ENCODE results near the gene SLC6A11. TPM values are rescaled to one million over a fixed set of nuclear protein-coding genes. Genes with fewer than 3 reads are reported as not detected.

The SLC6A11 gene
- total RNA-seq, 1 experiment from 2014 or later = 1.6 TPM

- no peak for DNase-seq (ENCODE audit: low read depth)
These were observed 72.6 kb downstream of the SLC6A11 start for GRCh38 chr3:10888518-10889090.

GRCh38 chr3:10889206-10889960 lies 73.4 kb downstream of the SLC6A11 start:
- DNase-seq (ENCODE audit: low read depth) = no peak

GRCh38 chr3:10890665-10891064 lies 74.6 kb downstream of the SLC6A11 start:
- DNase-seq (ENCODE audit: low read depth) = no peak

GRCh38 chr3:10892622-10893021 lies 76.6 kb downstream of the SLC6A11 start:
- DNase-seq (ENCODE audit: low read depth) = no peak

- DNase-seq (ENCODE audit: low read depth) = no peak
These were observed 85.4 kb downstream of the SLC6A11 start for GRCh38 chr3:10901296-10901945.

GRCh38 chr3:10907262-10907661 lies 91.2 kb downstream of the SLC6A11 start:
- no peak for DNase-seq (ENCODE audit: low read depth)

- no peak for DNase-seq (ENCODE audit: low read depth)
These were observed 94.3 kb downstream of the SLC6A11 start for GRCh38 chr3:10910367-10910766.

- no peak for DNase-seq (ENCODE audit: low read depth)
These were observed 95.4 kb downstream of the SLC6A11 start for GRCh38 chr3:10911350-10912002.

- no peak for DNase-seq (ENCODE audit: low read depth)
These were observed 96.8 kb downstream of the SLC6A11 start for GRCh38 chr3:10912786-10913185.

GRCh38 chr3:10915376-10915775 lies 99.3 kb downstream of the SLC6A11 start:
- no peak for DNase-seq (ENCODE audit: low read depth)

GRCh38 chr3:10917176-10917575 lies 101.1 kb downstream of the SLC6A11 start:
- DNase-seq (ENCODE audit: low read depth) = peak; percentile 70

GRCh38 chr3:10918011-10918410 lies 102.0 kb downstream of the SLC6A11 start:
- DNase-seq (ENCODE audit: low read depth) = no peak

GRCh38 chr3:10919636-10920035 lies 103.6 kb downstream of the SLC6A11 start:
- DNase-seq (ENCODE audit: low read depth) = no peak

- DNase-seq (ENCODE audit: low read depth) = no peak
These were observed 109.6 kb downstream of the SLC6A11 start for GRCh38 chr3:10925436-10926255.

GRCh38 chr3:10926256-10926810 lies 110.3 kb downstream of the SLC6A11 start:
- DNase-seq (ENCODE audit: low read depth) = no peak

GRCh38 chr3:10926811-10927521 lies 110.9 kb downstream of the SLC6A11 start:
- DNase-seq (ENCODE audit: low read depth) = peak; percentile 56

- DNase-seq (ENCODE audit: low read depth) = no peak
These were observed 111.5 kb downstream of the SLC6A11 start for GRCh38 chr3:10927551-10927950.

GRCh38 chr3:10928407-10928960 lies 112.5 kb downstream of the SLC6A11 start:
- DNase-seq (ENCODE audit: low read depth) = no peak

- no peak for DNase-seq (ENCODE audit: low read depth)
These were observed 113.0 kb downstream of the SLC6A11 start for GRCh38 chr3:10928961-10929471.

Data from Daoy (cell line).